Endothelial cell of umbilical vein (primary cell): ENCODE data around the gene NTRK2. TPM values are rescaled to one million over a fixed set of nuclear protein-coding genes. Genes with fewer than 3 reads are reported as not detected.

ENCODE experiments used
- BruUV-seq: library from RNA; stranded (reverse); fragments of 400-500 nt; replicated peaks from 2 replicates; lab custom pipeline; 2021; lab: Mats Ljungman, UMichigan
- CTCF ChIA-PET: fragments of 300-600, 350-600 bp; sonication (Branson Sonifier 250); formaldehyde crosslinking; loops from one replicate; lab custom pipeline; 2021; ENCODE audit warnings: antibody characterized with exemption, inconsistent platforms; lab: Charles Lee
- POLR2A ChIA-PET: fragments of 300-600, 350-600 bp; sonication (Branson Sonifier 250); formaldehyde crosslinking; loops from one replicate; lab custom pipeline; 2021; ENCODE audit warnings: antibody characterized with exemption, inconsistent platforms; lab: Charles Lee
- DNase-seq: peaks from one replicate; pipeline ENCODE4 v3.0.0-alpha.2; 2011; ENCODE audit warnings: low read depth, low spot score
- FAIRE-seq: peaks from 2 replicates; lab custom pipeline; 2011; peaks lifted over from hg19 to GRCh38; lab: Jason Lieb, UNC
- H2AFZ ChIP-seq: 2 replicates; pipeline ENCODE4 v1.6.0; 2012; ENCODE audit warnings: low read depth, low read length, control low read depth, inconsistent platforms
- H3K27ac ChIP-seq: 2 replicates; pipeline ENCODE4 v1.5.1; 2011; ENCODE audit warnings: low read depth, mild to moderate bottlenecking, control low read depth, low read length, moderate library complexity; ENCODE audit not compliant: insufficient read depth
- H3K27me3 ChIP-seq, 2 experiments: 2 replicates each; pipeline versions ENCODE4 v1.6.0 to v1.6.1; 2011; ENCODE audit warnings: low read length in 2 of 2, mixed read lengths in 1 of 2; ENCODE audit not compliant: control insufficient read depth in 2 of 2, insufficient read depth in 2 of 2
- H3K36me3 ChIP-seq, 2 experiments: 2 replicates in 1 of 2; 3 replicates in 1 of 2; pipeline ENCODE4 v1.5.1; 2011; ENCODE audit warnings: low read length in 2 of 2, mild to moderate bottlenecking in 1 of 2, moderate library complexity in 1 of 2; ENCODE audit not compliant: control insufficient read depth in 2 of 2, insufficient read depth in 2 of 2; ENCODE audit errors: extremely low read depth in 1 of 2
- H3K4me1 ChIP-seq: 3 replicates; pipeline ENCODE4 v1.5.1; 2011; ENCODE audit warnings: mild to moderate bottlenecking, low read length; ENCODE audit not compliant: control insufficient read depth, insufficient read depth; ENCODE audit errors: extremely low read depth
- H3K4me2 ChIP-seq: 2 replicates; pipeline ENCODE4 v1.6.1; 2011; ENCODE audit warnings: low read length, control low read depth, mixed read lengths; ENCODE audit not compliant: insufficient read depth
- H3K4me3 ChIP-seq, 3 experiments: fragments of 200-600 bp in 1 of 3; sonication (generic), shearing (Covaris generic) in 1 of 3; replicated peaks in 1 of 3; 2 replicates each; pipeline ENCODE4 v1.5.1; 2011 to 2016; ENCODE audit warnings: control low read depth in 3 of 3, low read length in 3 of 3, mild to moderate bottlenecking in 2 of 3, inconsistent platforms in 1 of 3, low read depth in 1 of 3, moderate library complexity in 1 of 3; ENCODE audit not compliant: insufficient read depth in 1 of 3
- H3K79me2 ChIP-seq: 2 replicates; pipeline ENCODE4 v1.6.0; 2012; ENCODE audit warnings: low read length, inconsistent platforms; ENCODE audit not compliant: control insufficient read depth, insufficient read depth
- H3K9ac ChIP-seq: replicated peaks from 2 replicates; pipeline ENCODE3; 2011; ENCODE audit warnings: low read length, control low read depth; ENCODE audit not compliant: insufficient read depth; ENCODE audit errors: extremely low read depth
- H3K9me1 ChIP-seq: replicated peaks from 3 replicates; pipeline ENCODE4 v1.6.0; 2011; ENCODE audit warnings: mild to moderate bottlenecking, low read length; ENCODE audit not compliant: control insufficient read depth, insufficient read depth; ENCODE audit errors: extremely low read depth
- H3K9me3 ChIP-seq: replicated peaks from 2 replicates; pipeline ENCODE4 v1.5.1; 2012; ENCODE audit warnings: low read length, inconsistent platforms; ENCODE audit not compliant: control insufficient read depth, insufficient read depth
- H4K20me1 ChIP-seq: replicated peaks from 2 replicates; pipeline ENCODE3; 2011; ENCODE audit warnings: mild to moderate bottlenecking, low read length; ENCODE audit not compliant: control insufficient read depth, insufficient read depth; ENCODE audit errors: extremely low read depth
- CTCF ChIP-seq, 2 donors: IDR thresholded peaks; 1 replicate in 1 of 2; 2 replicates in 1 of 2; pipeline ENCODE4 v1.5.1; 2011; ENCODE audit warnings: low read length in 2 of 2, mild to moderate bottlenecking in 2 of 2, moderate library complexity in 2 of 2, control low read depth in 1 of 2, inconsistent platforms in 1 of 2, low read depth in 1 of 2; ENCODE audit not compliant: insufficient read depth in 1 of 2; ENCODE audit errors: extremely low read depth in 1 of 2
- EZH2 ChIP-seq: IDR thresholded peaks from 2 replicates; pipeline ENCODE4 v1.6.1; 2012; ENCODE audit warnings: borderline replicate concordance, low read depth, mild to moderate bottlenecking, moderate library complexity, low read length, inconsistent platforms; ENCODE audit not compliant: severe bottlenecking
- FOS ChIP-seq: IDR thresholded peaks from 2 replicates; pipeline ENCODE4 v1.6.1; 2011; ENCODE audit warnings: mild to moderate bottlenecking, low read length, moderate library complexity, borderline replicate concordance; ENCODE audit not compliant: insufficient read depth
- GATA2 ChIP-seq: IDR thresholded peaks from 2 replicates; pipeline ENCODE4 v1.7.0; 2011; ENCODE audit warnings: low read depth, mild to moderate bottlenecking, moderate library complexity, mixed read lengths, low read length; ENCODE audit not compliant: insufficient read length, insufficient read depth
- JUN ChIP-seq: IDR thresholded peaks from 2 replicates; pipeline ENCODE4 v1.6.1; 2011; ENCODE audit warnings: borderline replicate concordance, low read depth; ENCODE audit not compliant: insufficient read length, insufficient read depth
- MAX ChIP-seq: IDR thresholded peaks from 2 replicates; pipeline ENCODE4 v1.6.1; 2011; ENCODE audit not compliant: insufficient read depth, insufficient read length
- MYC ChIP-seq: IDR thresholded peaks from one replicate; pipeline ENCODE4 v1.6.1; 2011; ENCODE audit warnings: mild to moderate bottlenecking, low read depth, low read length
- POLR2A ChIP-seq: IDR thresholded peaks from 2 replicates; pipeline ENCODE4 v1.6.1; 2012; ENCODE audit warnings: low read depth, mild to moderate bottlenecking, control low read depth, low read length
- POLR2AphosphoS5 ChIP-seq: IDR thresholded peaks from 2 replicates; pipeline ENCODE4 v1.6.1; 2012; ENCODE audit warnings: low read depth, mild to moderate bottlenecking, control low read depth, low read length, moderate library complexity; ENCODE audit not compliant: insufficient read depth
- dilution Hi-C: fragments of 300-500 bp; cut with MboI; formaldehyde crosslinking; loops from one replicate; pipeline ENCODE4 v1.15.0; 2019; ENCODE audit warnings: low sequenced_read_pairs; ENCODE audit not compliant: extremely low pct_ligation_motif_present
- intact Hi-C: fragments of 100-400 bp; cut with micrococcal nuclease; formaldehyde crosslinking; loops from one replicate; pipeline ENCODE4 v1.10.0; 2022
- polyA plus RNA-seq, 4 experiments: library from polyadenylated mRNA; depleted of rRNA in 3 of 4; stranded (reverse) in 3 of 4; unstranded in 1 of 4; fragments of >200 nt; gene quantifications; 2 replicates each; pipeline versions ENCODE4 v1.2.1 to v1.2.3, GENCODE V29; 2011 to 2012; ENCODE audit warnings: missing spikeins in 1 of 4
- total RNA-seq: library from RNA; stranded (reverse); gene quantifications from 2 replicates; pipeline ENCODE4 v1.2.3, GENCODE V29; 2021

The NTRK2 gene
- total and polyA plus RNA-seq, 2 donors (not counting 3 experiments of a cell fraction or from before 2014, with no cell fraction given): 0.01 to 0.13 TPM

DNA sequence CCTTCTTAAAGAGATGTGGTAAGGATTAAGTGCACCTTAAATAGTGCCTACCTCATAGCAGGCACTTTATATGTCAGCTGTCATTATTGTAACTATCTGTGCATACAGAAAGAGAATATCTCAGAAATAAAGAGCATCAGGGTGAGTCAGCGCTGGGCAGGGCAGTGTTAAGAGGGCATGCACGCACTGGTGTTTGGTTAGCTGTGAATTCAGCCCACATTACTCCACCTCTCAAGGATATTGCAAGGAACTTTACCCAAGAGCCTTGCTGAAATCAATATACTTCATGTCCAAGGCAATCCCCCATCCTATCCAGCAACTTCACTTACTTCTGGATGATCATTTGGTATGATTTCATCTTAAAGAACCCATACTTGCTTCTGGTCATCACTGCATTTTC, 300.9 kb downstream of the NTRK2 start:
- H3K36me3 ChIP-seq: no peaks in the 10 kb centered on the region
- FAIRE-seq: no peak
- H3K4me3 ChIP-seq: no peak overlapping the region
- TF ChIP-seq CTCF (IDR thresholded peaks at IDR 0.05; ENCODE audit: extremely low read depth in 1 of 2, insufficient read depth in 1 of 2, low read depth in 1 of 2, low read length in 2 of 2) (no peak), EZH2 (no peak), JUN (no peak), MYC (no peak), FOS (no peak), GATA2 (no peak), POLR2A (no peak), POLR2AphosphoS5 (no peak), MAX (no peak)
- ChIA-PET POLR2A (no interaction called here), CTCF (no interaction called here)
- no peaks in the 10 kb centered on the region for H4K20me1 ChIP-seq
- no peaks in the 10 kb centered on the region for H3K9me3 ChIP-seq
- no peak overlapping the region for H3K9ac ChIP-seq
- no peak overlapping the region for H2AFZ ChIP-seq
- H3K9me1 ChIP-seq: no peaks in the 10 kb centered on the region
- no peak for DNase-seq
- H3K27me3 ChIP-seq: no peaks in the 10 kb centered on the region
- intact Hi-C loops (no loop called here), dilution Hi-C loops (no loop called here)
- H3K4me1 ChIP-seq: no peaks in the 10 kb centered on the region
- BruUV-seq: no TSS peak
- no peaks in the 10 kb centered on the region for H3K79me2 ChIP-seq
- no peak overlapping the region for H3K27ac ChIP-seq
- H3K4me2 ChIP-seq: no peak overlapping the region
